C4-2B (cell line): ENCODE data around the gene THADA.

Experiments
- CTCF ChIP-seq: fragments of 450-650 bp; conservative IDR thresholded peaks from 2 replicates; pipeline ENCODE4 v1.5.1; 2017; ENCODE audit warnings: mild to moderate bottlenecking
- ZFX ChIP-seq: fragments of 450-650 bp; IDR thresholded peaks from 2 replicates; pipeline ENCODE4 v1.6.1; 2017

DNA sequence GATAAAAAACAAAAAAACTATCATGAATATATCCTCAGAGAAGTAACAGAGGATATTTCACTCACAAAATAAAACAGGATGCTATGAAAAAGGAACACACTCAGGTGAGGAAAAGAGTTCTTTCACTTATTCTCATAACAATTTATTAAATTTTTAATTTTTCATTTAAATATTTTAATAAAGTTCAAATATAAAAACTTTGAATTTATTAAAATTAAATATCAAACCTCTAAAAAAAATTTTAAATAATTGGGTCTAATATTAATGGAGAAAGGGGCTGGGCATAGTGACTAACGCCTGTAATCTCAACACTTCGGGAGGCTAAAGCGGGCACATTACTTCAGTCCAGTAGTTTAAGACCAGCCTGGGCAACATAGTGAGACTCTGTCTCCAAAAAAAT is 10.1 kb downstream of the THADA start:
- TF ChIP-seq CTCF = no peak
- TF ChIP-seq ZFX = no peak
